ENCODE measurements around the gene MDH1B. TPM values are rescaled to one million over a fixed set of nuclear protein-coding genes. Genes with fewer than 3 reads are reported as not detected.

MDH1B gene
- total RNA-seq, 2 experiments from 2014 or later, result 0.25 to 0.31 TPM

- ATAC-seq (ENCODE audit: poor library complexity) (no peak), DNase-seq (no peak)
- H3K36me3 Mint-ChIP-seq (ENCODE audit: low read depth), result peaks cover 98% of the 10 kb centered on the region
- no peak for TF ChIP-seq CTCF (IDR thresholded peaks at IDR 0.05)
- H3K9me3 ChIP-seq (ENCODE audit: control insufficient read depth in 1 of 2, insufficient read depth in 1 of 2, low read length in 2 of 2), result peaks cover 0 to 11% of the 10 kb centered on the region in 2 experiments
- ChIA-PET CTCF (interaction anchor here (0.7 kb wide), 3 partner anchors 9 to 1355 kb away, joined by 3 to 4 read pairs (median 3); no protein-coding TSS in a partner anchor), POLR2A (interaction anchor here (0.8 kb wide), 1 partner anchor 13 kb away, joined by 3 read pairs; no protein-coding TSS in a partner anchor)
- H3K4me1 ChIP-seq (ENCODE audit: insufficient read depth, low read length), result no peaks in the 10 kb centered on the region
- H3K9me3 Mint-ChIP-seq, result peaks cover 8% of the 10 kb centered on the region
- H3K27ac ChIP-seq (ENCODE audit: low read depth in 1 of 2, low read length in 2 of 2), result no peak overlapping the region
- H3K4me3 ChIP-seq (ENCODE audit: low read length), result no peak overlapping the region
- peaks cover 85% of the 10 kb centered on the region for H3K36me3 ChIP-seq (ENCODE audit: insufficient read depth, low read length)
- intact Hi-C loops (cut with DNase I, micrococcal nuclease), result loop anchor here (1.0 to 5.0 kb wide), 6 partner anchors 16 to 388 kb away; partner anchors contain the start of genes FASTKD2 (in 1 of the 2) and MDH1B (in 1 of the 2)
- H3K27me3 Mint-ChIP-seq, result no peaks in the 10 kb centered on the region
- no peaks in the 10 kb centered on the region for H3K27me3 ChIP-seq (ENCODE audit: control insufficient read depth in 1 of 2, insufficient read depth in 2 of 2, low read length in 2 of 2)
- H3K27ac Mint-ChIP-seq, result no peak overlapping the region
- H3K4me1 Mint-ChIP-seq (ENCODE audit: low read depth), result peaks cover 45% of the 10 kb centered on the region
- H3K4me3 Mint-ChIP-seq, result no peak overlapping the region
Measured at GRCh38 chr2:206780671-206781070, 15.5 kb upstream of the MDH1B start.

GRCh38 chr2:206776432-206776831 lies 11.3 kb upstream of the MDH1B start:
- intact Hi-C loops (cut with DNase I, micrococcal nuclease), result no loop called here
- Mint-ChIP-seq H3K36me3 (ENCODE audit: low read depth) (peaks cover 96% of the 10 kb centered on the region), H3K4me1 (ENCODE audit: low read depth) (peaks cover 51% of the 10 kb centered on the region), H3K27ac (no peak overlapping the region), H3K4me3 (no peak overlapping the region), H3K9me3 (peaks cover 8% of the 10 kb centered on the region), H3K27me3 (no peaks in the 10 kb centered on the region)
- no peak overlapping the region for H3K4me3 ChIP-seq (ENCODE audit: low read length)
- H3K4me1 ChIP-seq (ENCODE audit: insufficient read depth, low read length), result no peaks in the 10 kb centered on the region
- CTCF ChIA-PET, result no interaction called here
- no peak for TF ChIP-seq CTCF (IDR thresholded peaks at IDR 0.05)
- H3K9me3 ChIP-seq (ENCODE audit: control insufficient read depth in 1 of 2, insufficient read depth in 1 of 2, low read length in 2 of 2), result peaks cover 0 to 11% of the 10 kb centered on the region in 2 experiments
- POLR2A ChIA-PET, result no interaction called here
- peaks cover 74% of the 10 kb centered on the region for H3K36me3 ChIP-seq (ENCODE audit: insufficient read depth, low read length)
- no peaks in the 10 kb centered on the region for H3K27me3 ChIP-seq (ENCODE audit: control insufficient read depth in 1 of 2, insufficient read depth in 2 of 2, low read length in 2 of 2)
- no peak overlapping the region for H3K27ac ChIP-seq (ENCODE audit: low read depth in 1 of 2, low read length in 2 of 2)
- ATAC-seq (ENCODE audit: poor library complexity) (no peak), DNase-seq (no peak)

- Mint-ChIP-seq H3K4me1 (ENCODE audit: low read depth) (peaks cover 61% of the 10 kb centered on the region), H3K4me3 (no peak overlapping the region), H3K27me3 (no peaks in the 10 kb centered on the region), H3K9me3 (peaks cover 4% of the 10 kb centered on the region), H3K27ac (no peak overlapping the region), H3K36me3 (ENCODE audit: low read depth) (peaks cover 96% of the 10 kb centered on the region)
- no peak for TF ChIP-seq CTCF (IDR thresholded peaks at IDR 0.05)
- Histone ChIP-seq H3K27ac (ENCODE audit: low read depth in 1 of 2, low read length in 2 of 2) (no peak overlapping the region), H3K9me3 (ENCODE audit: control insufficient read depth in 1 of 2, insufficient read depth in 1 of 2, low read length in 2 of 2) (peaks cover 0 to under 1% of the 10 kb centered on the region in 2 experiments), H3K27me3 (ENCODE audit: control insufficient read depth in 1 of 2, insufficient read depth in 2 of 2, low read length in 2 of 2) (no peaks in the 10 kb centered on the region), H3K36me3 (ENCODE audit: insufficient read depth, low read length) (peaks cover 74% of the 10 kb centered on the region), H3K4me1 (ENCODE audit: insufficient read depth, low read length) (no peaks in the 10 kb centered on the region), H3K4me3 (ENCODE audit: low read length) (no peak overlapping the region)
- ATAC-seq (ENCODE audit: poor library complexity) (no peak), DNase-seq (no peak)
- intact Hi-C loops (cut with DNase I, micrococcal nuclease), result no loop called here
- POLR2A ChIA-PET, result interaction anchor here (0.7 kb wide), 1 partner anchor 384 kb away, joined by 3 read pairs; no protein-coding TSS in a partner anchor
- CTCF ChIA-PET, result no interaction called here
Measured at GRCh38 chr2:206774871-206775270, 9.7 kb upstream of the MDH1B start.
